ENCODE data around the gene BRME1. TPM values are rescaled to one million over a fixed set of nuclear protein-coding genes. Genes with fewer than 3 reads are reported as not detected.

The BRME1 gene
- total RNA-seq, 1 donor from 2014 or later: 3.4 TPM

DNA sequence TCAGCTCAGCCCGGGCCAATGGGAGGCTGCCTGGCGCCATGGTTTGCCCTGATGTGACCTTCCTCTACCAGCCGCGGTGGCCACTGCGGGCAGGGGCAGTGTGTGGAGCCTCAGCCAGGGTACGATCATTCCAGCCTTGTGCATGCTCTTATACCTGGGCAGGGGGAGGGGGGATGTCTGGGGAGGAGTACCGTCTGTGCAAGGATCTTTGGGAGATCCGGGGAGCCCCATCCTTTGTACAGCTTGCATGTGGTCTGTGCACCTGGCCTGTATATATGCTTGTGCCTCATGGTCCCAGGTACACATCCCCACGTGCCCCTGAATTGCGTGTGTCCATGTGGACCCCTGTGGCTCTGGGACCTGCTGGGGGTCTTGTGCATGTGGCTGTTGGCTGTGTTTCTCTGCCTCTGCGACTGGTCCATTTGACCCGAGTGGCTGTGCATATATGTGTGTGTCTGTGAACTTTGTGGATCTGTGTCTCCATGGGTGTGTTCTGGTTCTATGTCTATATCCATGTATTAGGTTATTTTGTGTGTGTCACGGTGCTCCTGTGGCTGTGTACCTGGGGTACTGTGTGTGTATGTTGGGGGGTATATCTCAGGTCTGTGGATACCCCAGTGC lies 41.8 kb downstream of the BRME1 start:
- TF ChIP-seq, protein P1, sequence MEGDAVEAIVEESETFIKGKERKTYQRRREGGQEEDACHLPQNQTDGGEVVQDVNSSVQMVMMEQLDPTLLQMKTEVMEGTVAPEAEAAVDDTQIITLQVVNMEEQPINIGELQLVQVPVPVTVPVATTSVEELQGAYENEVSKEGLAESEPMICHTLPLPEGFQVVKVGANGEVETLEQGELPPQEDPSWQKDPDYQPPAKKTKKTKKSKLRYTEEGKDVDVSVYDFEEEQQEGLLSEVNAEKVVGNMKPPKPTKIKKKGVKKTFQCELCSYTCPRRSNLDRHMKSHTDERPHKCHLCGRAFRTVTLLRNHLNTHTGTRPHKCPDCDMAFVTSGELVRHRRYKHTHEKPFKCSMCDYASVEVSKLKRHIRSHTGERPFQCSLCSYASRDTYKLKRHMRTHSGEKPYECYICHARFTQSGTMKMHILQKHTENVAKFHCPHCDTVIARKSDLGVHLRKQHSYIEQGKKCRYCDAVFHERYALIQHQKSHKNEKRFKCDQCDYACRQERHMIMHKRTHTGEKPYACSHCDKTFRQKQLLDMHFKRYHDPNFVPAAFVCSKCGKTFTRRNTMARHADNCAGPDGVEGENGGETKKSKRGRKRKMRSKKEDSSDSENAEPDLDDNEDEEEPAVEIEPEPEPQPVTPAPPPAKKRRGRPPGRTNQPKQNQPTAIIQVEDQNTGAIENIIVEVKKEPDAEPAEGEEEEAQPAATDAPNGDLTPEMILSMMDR (IDR thresholded peaks at IDR 0.05; ENCODE audit: unreplicated experiment): no peak
- peak overlapping the region; percentile 81 for H3K4me3 Mint-ChIP-seq (ENCODE audit: unreplicated experiment)
- no peaks in the 10 kb centered on the region for H3K9me3 Mint-ChIP-seq (ENCODE audit: unreplicated experiment)
- H3K4me1 Mint-ChIP-seq (ENCODE audit: unreplicated experiment): peaks cover 17% of the 10 kb centered on the region
- H3K36me3 Mint-ChIP-seq (ENCODE audit: low read depth, unreplicated experiment): peaks cover 10% of the 10 kb centered on the region
- peaks cover 30% of the 10 kb centered on the region for H3K27me3 Mint-ChIP-seq (ENCODE audit: unreplicated experiment)
- DNase-seq (ENCODE audit: low spot score): no peak
- H3K27ac Mint-ChIP-seq (ENCODE audit: unreplicated experiment): peak overlapping the region; percentile 11

GRCh38 chr19:13861714-13862531 lies 44.0 kb downstream of the BRME1 start:
- H3K36me3 Mint-ChIP-seq (ENCODE audit: low read depth, unreplicated experiment): peaks cover 10% of the 10 kb centered on the region
- DNase-seq (ENCODE audit: low spot score): peak; percentile 98
- peak overlapping the region; percentile 56 for H3K4me3 Mint-ChIP-seq (ENCODE audit: unreplicated experiment)
- TF ChIP-seq, protein P1 (IDR thresholded peaks at IDR 0.05; ENCODE audit: unreplicated experiment): peak; percentile 99
- peaks cover 17% of the 10 kb centered on the region for H3K4me1 Mint-ChIP-seq (ENCODE audit: unreplicated experiment)
- H3K9me3 Mint-ChIP-seq (ENCODE audit: unreplicated experiment): no peaks in the 10 kb centered on the region
- H3K27me3 Mint-ChIP-seq (ENCODE audit: unreplicated experiment): peaks cover 22% of the 10 kb centered on the region
- H3K27ac Mint-ChIP-seq (ENCODE audit: unreplicated experiment): peak overlapping the region; percentile 42

- Mint-ChIP-seq H3K9me3 (ENCODE audit: unreplicated experiment) (no peaks in the 10 kb centered on the region), H3K27ac (ENCODE audit: unreplicated experiment) (peak overlapping the region; percentile 42), H3K27me3 (ENCODE audit: unreplicated experiment) (peaks cover 18% of the 10 kb centered on the region), H3K4me1 (ENCODE audit: unreplicated experiment) (peaks cover 13% of the 10 kb centered on the region), H3K36me3 (ENCODE audit: low read depth, unreplicated experiment) (peaks cover 5% of the 10 kb centered on the region), H3K4me3 (ENCODE audit: unreplicated experiment) (peak overlapping the region; percentile 51)
- TF ChIP-seq, protein P1 (IDR thresholded peaks at IDR 0.05; ENCODE audit: unreplicated experiment): no peak
- DNase-seq (ENCODE audit: low spot score): no peak
These were observed 44.6 kb downstream of the BRME1 start for GRCh38 chr19:13861392-13861713.

DNA sequence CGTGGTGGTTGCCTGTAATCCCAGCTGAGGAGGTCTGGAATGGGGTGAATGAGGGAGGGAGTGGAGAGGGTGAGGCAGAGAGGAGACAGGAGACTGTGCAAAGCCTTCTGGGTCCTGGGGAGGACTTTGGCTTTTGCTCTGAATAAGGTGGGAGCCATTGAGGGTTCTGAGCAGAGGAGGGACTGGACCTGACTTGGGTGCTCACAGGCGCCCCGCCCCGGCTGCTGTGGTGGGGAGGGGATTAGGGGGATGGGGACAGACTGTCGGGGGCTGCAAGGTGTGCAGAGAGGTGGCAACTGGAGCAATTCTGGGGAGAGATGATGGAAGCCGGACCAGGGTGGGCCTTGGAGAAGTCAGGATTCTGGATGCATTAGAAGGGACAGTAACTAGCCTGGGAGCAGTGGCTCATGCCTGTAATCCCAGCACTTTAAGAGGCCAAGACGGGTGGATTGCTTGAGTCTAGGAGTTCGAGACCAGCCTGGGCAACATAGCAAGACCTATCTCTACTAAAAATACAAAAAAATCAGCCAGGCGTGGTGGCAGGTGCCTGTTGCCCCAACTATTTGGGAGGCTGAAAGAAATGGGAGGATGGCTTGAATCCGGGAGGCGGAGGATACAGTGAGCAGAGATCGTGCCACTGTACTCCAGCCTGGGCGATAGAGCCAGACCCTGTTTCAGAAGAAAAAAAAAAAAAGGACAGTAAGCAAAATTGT lies 45.1 kb downstream of the BRME1 start:
- Mint-ChIP-seq H3K27ac (ENCODE audit: unreplicated experiment) (no peak overlapping the region), H3K4me1 (ENCODE audit: unreplicated experiment) (peaks cover 10% of the 10 kb centered on the region), H3K9me3 (ENCODE audit: unreplicated experiment) (no peaks in the 10 kb centered on the region), H3K27me3 (ENCODE audit: unreplicated experiment) (peaks cover 16% of the 10 kb centered on the region), H3K36me3 (ENCODE audit: low read depth, unreplicated experiment) (peaks cover 4% of the 10 kb centered on the region), H3K4me3 (ENCODE audit: unreplicated experiment) (no peak overlapping the region)
- TF ChIP-seq, protein P1 (IDR thresholded peaks at IDR 0.05; ENCODE audit: unreplicated experiment): no peak
- no peak for DNase-seq (ENCODE audit: low spot score)

Measured in endothelial cell (in vitro differentiated cells).